PFSK-1 (cell line): ENCODE data around the gene POU6F2.

Source experiments
- FOXP2 ChIP-seq: optimal IDR thresholded peaks from 2 replicates; pipeline ENCODE3; 2011; ENCODE audit warnings: borderline replicate concordance, control low read depth, inconsistent platforms; ENCODE audit not compliant: insufficient read depth; ENCODE audit errors: extremely low read length, extremely low read depth
- POLR2AphosphoS5 ChIP-seq: IDR thresholded peaks from 2 replicates; pipeline ENCODE4 v1.6.1; 2012; ENCODE audit warnings: low read depth, mild to moderate bottlenecking, control low read depth, low read length, moderate library complexity
- REST ChIP-seq, 2 experiments: IDR thresholded peaks; 2 replicates each; pipeline versions ENCODE4 v1.6.1 to v1.8.0; 2011 to 2012; ENCODE audit warnings: low read depth in 2 of 2, low read length in 2 of 2, control low read depth in 1 of 2, inconsistent platforms in 1 of 2, mild to moderate bottlenecking in 1 of 2, moderate library complexity in 1 of 2; ENCODE audit not compliant: insufficient read depth in 1 of 2
- SIN3A ChIP-seq: IDR thresholded peaks from 2 replicates; pipeline ENCODE4 v1.6.1; 2012; ENCODE audit warnings: mild to moderate bottlenecking, low read length, moderate library complexity, borderline replicate concordance; ENCODE audit not compliant: insufficient read depth
- TAF1 ChIP-seq: IDR thresholded peaks from 2 replicates; pipeline ENCODE4 v1.6.1; 2012; ENCODE audit warnings: low read length, control low read depth, borderline replicate concordance; ENCODE audit not compliant: insufficient read depth

POU6F2 gene

GRCh38 chr7:39510864-39511354 is 533.2 kb downstream of the POU6F2 start:
- TF ChIP-seq TAF1 (no peak), POLR2AphosphoS5 (no peak), REST (IDR thresholded peaks at IDR 0.05; ENCODE audit: insufficient read depth in 1 of 2, low read depth in 2 of 2, low read length in 2 of 2) (no peak), SIN3A (no peak), FOXP2 (no peak)

GRCh38 chr7:39515534-39516228 is 538.0 kb downstream of the POU6F2 start:
- TF ChIP-seq TAF1 (no peak), SIN3A (no peak), REST (IDR thresholded peaks at IDR 0.05; ENCODE audit: insufficient read depth in 1 of 2, low read depth in 2 of 2, low read length in 2 of 2) (no peak), POLR2AphosphoS5 (no peak), FOXP2 (no peak)

- no peak for TF ChIP-seq FOXP2
Observed at GRCh38 chr7:39516498-39516897, 538.8 kb downstream of the POU6F2 start.

GRCh38 chr7:39517240-39517639 is 539.5 kb downstream of the POU6F2 start:
- TF ChIP-seq FOXP2 (no peak), TAF1 (no peak), POLR2AphosphoS5 (no peak), SIN3A (no peak), REST (IDR thresholded peaks at IDR 0.05; ENCODE audit: insufficient read depth in 1 of 2, low read depth in 2 of 2, low read length in 2 of 2) (no peak)
